ENCODE measurements around the gene NPLOC4. TPM values are rescaled to one million over a fixed set of nuclear protein-coding genes. Genes with fewer than 3 reads are reported as not detected.

NPLOC4 gene
- total and polyA plus RNA-seq, 2 of the 8 experiments (the other 6 are each of a cell fraction or from before 2014, with no cell fraction given), result 70.7 to 92.7 TPM

DNA sequence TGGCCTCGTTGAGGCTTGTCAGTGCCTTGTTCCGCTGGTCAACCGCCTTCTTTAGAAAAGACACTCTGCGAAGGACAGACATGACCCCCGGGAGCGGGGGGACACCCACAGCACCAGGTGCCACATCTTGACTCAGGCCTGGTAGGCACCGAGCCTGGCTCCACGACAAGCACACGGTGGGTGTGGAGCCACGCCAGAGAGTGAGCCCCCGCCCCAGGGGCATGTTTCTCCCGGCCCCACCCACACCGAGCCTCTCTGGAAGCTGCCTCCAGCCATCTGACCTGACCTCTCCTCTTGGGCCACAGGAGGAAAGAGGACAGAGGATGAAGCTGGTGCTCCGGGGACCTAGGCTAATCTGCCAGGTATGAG, 89.3 kb downstream of the NPLOC4 start:
- peaks cover 0 to 10% of the 10 kb centered on the region in 2 experiments; a peak in 1 of 4 replicates for H3K79me2 ChIP-seq (ENCODE audit: control insufficient read depth in 1 of 2, insufficient read depth in 2 of 2, low read length in 2 of 2)
- no peak overlapping the region for H3K4ac ChIP-seq (replicated peaks; ENCODE audit: insufficient read length, low read depth, low read length)
- no peak overlapping the region for H3K4me3 ChIP-seq (ENCODE audit: extremely low read depth in 1 of 4, insufficient read depth in 2 of 4, low read depth in 3 of 4, low read length in 4 of 4)
- ChIA-PET POLR2A (ENCODE audit: partially characterized antibody) (interaction anchor here (1.0 to 1.2 kb wide), 3 partner anchors 8 to 19 kb away, joined by 3 read pairs; partner anchors contain the start of gene FSCN2), CTCF (ENCODE audit: partially characterized antibody) (interaction anchor here (0.5 to 1.2 kb wide), 2 partner anchors 25 to 255 kb away, joined by 3 to 5 read pairs; no protein-coding TSS in a partner anchor)
- FAIRE-seq (no peak), DNase-seq (ENCODE audit: low read depth in 1 of 2, low spot score in 2 of 2) (no peak)
- H3K56ac ChIP-seq (replicated peaks; ENCODE audit: insufficient read length, low read depth, low read length), result no peak overlapping the region
- no peak overlapping the region for H2BK20ac ChIP-seq (ENCODE audit: low read length)
- peaks cover 4% of the 10 kb centered on the region; the same call in 1 of the 2 replicates for H3K79me1 ChIP-seq (ENCODE audit: low read depth, low read length)
- TF ChIP-seq CREB1 (IDR thresholded peaks at IDR 0.05) (no peak), ZNF274 (IDR thresholded peaks at IDR 0.05; ENCODE audit: borderline replicate concordance, extremely low read depth, low read length) (no peak), TAF1 (IDR thresholded peaks at IDR 0.05; ENCODE audit: low read depth, low read length) (no peak), RBBP5 (IDR thresholded peaks at IDR 0.05; ENCODE audit: borderline replicate concordance, low read depth, low read length) (no peak), SRF (IDR thresholded peaks at IDR 0.05; ENCODE audit: low read depth, low read length) (no peak), SIRT6 (IDR thresholded peaks at IDR 0.05; ENCODE audit: low read length) (no peak)
- TF ChIP-seq, protein P1, sequence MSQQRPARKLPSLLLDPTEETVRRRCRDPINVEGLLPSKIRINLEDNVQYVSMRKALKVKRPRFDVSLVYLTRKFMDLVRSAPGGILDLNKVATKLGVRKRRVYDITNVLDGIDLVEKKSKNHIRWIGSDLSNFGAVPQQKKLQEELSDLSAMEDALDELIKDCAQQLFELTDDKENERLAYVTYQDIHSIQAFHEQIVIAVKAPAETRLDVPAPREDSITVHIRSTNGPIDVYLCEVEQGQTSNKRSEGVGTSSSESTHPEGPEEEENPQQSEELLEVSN (IDR thresholded peaks at IDR 0.05), result no peak
- TF ChIP-seq, protein P2, sequence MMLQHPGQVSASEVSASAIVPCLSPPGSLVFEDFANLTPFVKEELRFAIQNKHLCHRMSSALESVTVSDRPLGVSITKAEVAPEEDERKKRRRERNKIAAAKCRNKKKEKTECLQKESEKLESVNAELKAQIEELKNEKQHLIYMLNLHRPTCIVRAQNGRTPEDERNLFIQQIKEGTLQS (IDR thresholded peaks at IDR 0.05; ENCODE audit: insufficient read depth, low read depth, low read length), result no peak
- TF ChIP-seq, protein P3, sequence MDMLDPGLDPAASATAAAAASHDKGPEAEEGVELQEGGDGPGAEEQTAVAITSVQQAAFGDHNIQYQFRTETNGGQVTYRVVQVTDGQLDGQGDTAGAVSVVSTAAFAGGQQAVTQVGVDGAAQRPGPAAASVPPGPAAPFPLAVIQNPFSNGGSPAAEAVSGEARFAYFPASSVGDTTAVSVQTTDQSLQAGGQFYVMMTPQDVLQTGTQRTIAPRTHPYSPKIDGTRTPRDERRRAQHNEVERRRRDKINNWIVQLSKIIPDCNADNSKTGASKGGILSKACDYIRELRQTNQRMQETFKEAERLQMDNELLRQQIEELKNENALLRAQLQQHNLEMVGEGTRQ (IDR thresholded peaks at IDR 0.05; ENCODE audit: low read length), result no peak
- H3K9me3 ChIP-seq (ENCODE audit: insufficient read depth in 2 of 2, low read depth in 1 of 2, low read length in 1 of 2), result no peaks in the 10 kb centered on the region
- no peaks in the 10 kb centered on the region for H3K27me3 ChIP-seq (replicated peaks in 1 of 4; ENCODE audit: control insufficient read depth in 3 of 4, extremely low read depth in 1 of 4, insufficient read depth in 3 of 4, low read length in 3 of 4)
- no peak overlapping the region for H2BK12ac ChIP-seq (ENCODE audit: low read depth, low read length)
- no peak overlapping the region for H3K23ac ChIP-seq (ENCODE audit: insufficient read length)
- H4K8ac ChIP-seq (ENCODE audit: extremely low read depth, insufficient read depth, low read length), result no peak overlapping the region
- H3K4me2 ChIP-seq (ENCODE audit: insufficient read depth in 1 of 2, low read depth in 2 of 2, low read length in 2 of 2), result no peak overlapping the region
- peaks cover 2 to 29% (median 27%) of the 10 kb centered on the region in 4 experiments; a peak in 7 of 8 replicates for H3K36me3 ChIP-seq (ENCODE audit: control insufficient read depth in 2 of 4, insufficient read depth in 4 of 4, low read length in 3 of 4)
- H3K9ac ChIP-seq (replicated peaks in 1 of 4; ENCODE audit: extremely low read depth in 1 of 4, low read depth in 3 of 4, low read length in 3 of 4), result no peak overlapping the region
- peaks cover 4% of the 10 kb centered on the region; the same call in 1 of the 2 replicates for H3K23me2 ChIP-seq (ENCODE audit: low read depth, low read length)
- 82% methylated on average over 14 of the region's 14 CpGs; no CpG with 5 or more reads in 1 of the 2 experiments for WGBS, 2 experiments (ENCODE audit: extremely low coverage in 1 of 2, insufficient coverage in 1 of 2, insufficient read length in 1 of 2, insufficient replicate concordance in 2 of 2, low coverage in 1 of 2, low lambda C conversion rate in 2 of 2, missing lambda C conversion rate in 1 of 2)
- peaks cover 0 to 31% of the 10 kb centered on the region in 2 experiments for H4K20me1 ChIP-seq (replicated peaks in 1 of 2; ENCODE audit: control insufficient read depth in 1 of 2, insufficient read depth in 2 of 2, low read length in 2 of 2)
- peaks cover 0 to 7% (median 0%) of the 10 kb centered on the region in 4 experiments; a peak in 3 of 7 replicates for H3K4me1 ChIP-seq (replicated peaks in 1 of 4; ENCODE audit: control insufficient read depth in 3 of 4, insufficient read depth in 4 of 4, low read length in 3 of 4)
- H2AFZ ChIP-seq (ENCODE audit: low read length), result no peak overlapping the region
- H3K18ac ChIP-seq (ENCODE audit: extremely low read depth, low read length), result no peak overlapping the region
- no peak overlapping the region for H2BK5ac ChIP-seq (ENCODE audit: low read depth, low read length)
- no peak overlapping the region for H2BK15ac ChIP-seq (ENCODE audit: low read length)
- H4K91ac ChIP-seq (replicated peaks; ENCODE audit: insufficient read length, low read length), result no peak overlapping the region
- H2BK120ac ChIP-seq (replicated peaks; ENCODE audit: low read depth, low read length), result no peak overlapping the region
- no peak overlapping the region for H3K27ac ChIP-seq (ENCODE audit: low read depth, low read length)
- no peak overlapping the region for H3K14ac ChIP-seq (ENCODE audit: insufficient read length)
- H2AK5ac ChIP-seq (ENCODE audit: low read depth, low read length), result no peak overlapping the region
- no peak overlapping the region for H4K5ac ChIP-seq (ENCODE audit: insufficient read length, low read depth, low read length)

All from H1 (cell line).